Skin epidermis (tissue), 12 donors: ENCODE data around the gene CNTN2.

Source experiments
- H3K27ac ChIP-seq, 21 experiments: fragments of 200-600 bp; sonication (generic) in 11 of 21; one replicate each; pipeline ENCODE4 v1.5.0; 2020; ENCODE audit warnings: mild to moderate bottlenecking in 3 of 21, inconsistent platforms in 2 of 21, moderate library complexity in 2 of 21
- H3K4me3 ChIP-seq, 7 experiments: fragments of 200-600 bp; sonication (generic) in 2 of 7; one replicate each; pipeline ENCODE4 v1.5.0; 2020; ENCODE audit warnings: inconsistent platforms in 2 of 7, mild to moderate bottlenecking in 2 of 7, moderate library complexity in 1 of 7

The CNTN2 gene

DNA sequence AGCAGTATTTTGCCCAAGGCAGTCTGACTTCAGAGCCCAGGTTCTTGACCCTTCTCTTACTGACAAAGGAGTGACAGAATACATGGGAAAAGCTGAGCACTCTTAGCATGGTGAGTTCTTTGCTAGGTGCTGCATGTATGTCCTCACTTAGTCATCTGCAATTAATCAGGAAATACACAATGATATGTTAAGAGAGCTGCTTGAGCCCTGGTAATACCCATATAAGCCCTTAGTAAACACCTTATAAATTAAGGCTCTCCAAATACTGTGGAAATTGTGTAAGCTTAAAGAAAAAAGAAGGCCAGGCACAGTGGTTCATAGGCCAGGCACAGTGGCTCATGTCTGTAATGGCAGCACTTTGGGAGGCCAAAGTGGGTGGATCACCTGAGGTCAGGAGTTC, 55.2 kb downstream of the CNTN2 start:
- Histone ChIP-seq H3K4me3 (no peak overlapping the region), H3K27ac (no peak overlapping the region)

DNA sequence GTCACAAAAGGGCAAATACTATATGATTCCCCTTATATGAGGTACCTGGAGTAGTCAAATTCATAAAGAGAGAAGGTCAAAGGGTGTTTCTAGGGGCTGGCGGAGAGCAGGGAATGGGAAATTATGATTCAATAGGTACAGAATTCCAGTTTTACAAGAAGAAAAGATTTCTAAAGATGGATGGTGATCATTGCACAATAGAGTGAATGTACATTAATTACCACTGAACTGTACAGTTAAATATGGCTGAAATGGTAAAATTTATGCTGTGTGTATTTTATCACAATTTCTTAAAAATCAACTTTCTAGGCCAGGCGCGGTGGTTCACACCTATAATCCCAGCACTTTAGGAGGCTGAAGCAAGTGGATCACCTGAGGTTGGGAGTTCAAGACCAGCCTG, 59.4 kb downstream of the CNTN2 start:
- Histone ChIP-seq H3K4me3 (no peak overlapping the region), H3K27ac (no peak overlapping the region)

DNA sequence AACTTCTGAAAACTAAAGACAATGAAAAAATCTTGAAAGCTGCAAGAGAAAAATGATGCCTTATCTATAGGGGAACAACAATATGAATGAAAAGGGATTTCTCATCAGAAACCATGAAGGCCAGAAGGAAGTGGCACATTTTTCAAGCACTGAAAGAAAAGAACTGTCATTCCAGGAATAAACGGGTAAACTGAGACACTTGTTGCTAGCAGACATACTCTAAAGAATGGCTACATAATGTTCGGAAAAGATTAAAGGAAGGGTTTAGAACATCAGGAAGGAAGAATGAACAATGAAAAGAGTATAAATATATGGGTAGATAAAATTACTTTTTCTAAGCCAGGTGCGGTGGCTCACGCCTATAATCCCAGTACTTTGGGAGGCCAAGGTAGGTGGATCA, 64.3 kb downstream of the CNTN2 start:
- H3K27ac ChIP-seq: no peak overlapping the region
- H3K4me3 ChIP-seq: no peak overlapping the region

GRCh38 chr1:205108464-205108863, 65.5 kb downstream of the CNTN2 start:
- Histone ChIP-seq H3K27ac (no peak overlapping the region), H3K4me3 (no peak overlapping the region)

DNA sequence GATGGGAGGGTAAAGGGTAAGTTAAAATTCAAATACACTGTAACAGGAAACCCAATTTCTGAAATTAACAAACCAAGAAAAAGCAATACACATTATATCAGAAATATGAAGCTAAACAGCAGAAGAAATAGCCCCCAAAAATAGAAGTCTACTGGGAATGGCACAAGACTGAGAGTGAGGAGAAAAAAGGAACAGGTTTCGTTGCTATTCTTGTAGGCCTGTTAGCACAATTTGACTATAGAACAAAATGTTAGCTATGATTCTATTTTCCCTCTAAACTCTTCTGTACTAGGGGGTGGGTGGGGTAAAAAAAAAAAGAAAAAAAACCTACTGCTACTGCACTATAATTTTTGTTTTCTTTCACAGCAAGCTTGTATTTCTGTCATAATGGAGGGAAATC, 66.3 kb downstream of the CNTN2 start:
- H3K4me3 ChIP-seq: no peak overlapping the region
- H3K27ac ChIP-seq: no peak overlapping the region

GRCh38 chr1:205109711-205110110, 66.7 kb downstream of the CNTN2 start:
- Histone ChIP-seq H3K4me3 (no peak overlapping the region), H3K27ac (no peak overlapping the region)

GRCh38 chr1:205111354-205111753, 68.3 kb downstream of the CNTN2 start:
- Histone ChIP-seq H3K4me3 (no peak overlapping the region), H3K27ac (no peak overlapping the region)

DNA sequence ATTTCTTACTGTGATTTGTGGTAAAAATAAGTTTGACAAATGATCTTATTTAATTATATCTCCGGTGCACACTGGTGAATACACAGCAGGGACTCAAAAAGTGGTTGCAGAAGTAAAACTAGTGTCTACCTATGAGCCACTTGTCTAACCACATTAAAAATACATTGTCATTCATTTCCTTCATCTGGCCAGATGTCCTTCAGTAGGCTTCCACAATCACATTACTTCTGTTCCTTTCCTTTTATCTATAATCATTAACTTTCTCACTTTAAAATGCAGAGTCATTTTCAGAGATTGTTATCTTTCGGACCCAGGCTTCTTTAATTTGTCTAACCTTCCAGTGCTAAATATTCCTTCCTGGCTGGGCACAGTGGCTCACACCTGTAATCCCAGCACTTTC, 75.7 kb downstream of the CNTN2 start:
- no peak overlapping the region for H3K27ac ChIP-seq
- H3K4me3 ChIP-seq: no peak overlapping the region

DNA sequence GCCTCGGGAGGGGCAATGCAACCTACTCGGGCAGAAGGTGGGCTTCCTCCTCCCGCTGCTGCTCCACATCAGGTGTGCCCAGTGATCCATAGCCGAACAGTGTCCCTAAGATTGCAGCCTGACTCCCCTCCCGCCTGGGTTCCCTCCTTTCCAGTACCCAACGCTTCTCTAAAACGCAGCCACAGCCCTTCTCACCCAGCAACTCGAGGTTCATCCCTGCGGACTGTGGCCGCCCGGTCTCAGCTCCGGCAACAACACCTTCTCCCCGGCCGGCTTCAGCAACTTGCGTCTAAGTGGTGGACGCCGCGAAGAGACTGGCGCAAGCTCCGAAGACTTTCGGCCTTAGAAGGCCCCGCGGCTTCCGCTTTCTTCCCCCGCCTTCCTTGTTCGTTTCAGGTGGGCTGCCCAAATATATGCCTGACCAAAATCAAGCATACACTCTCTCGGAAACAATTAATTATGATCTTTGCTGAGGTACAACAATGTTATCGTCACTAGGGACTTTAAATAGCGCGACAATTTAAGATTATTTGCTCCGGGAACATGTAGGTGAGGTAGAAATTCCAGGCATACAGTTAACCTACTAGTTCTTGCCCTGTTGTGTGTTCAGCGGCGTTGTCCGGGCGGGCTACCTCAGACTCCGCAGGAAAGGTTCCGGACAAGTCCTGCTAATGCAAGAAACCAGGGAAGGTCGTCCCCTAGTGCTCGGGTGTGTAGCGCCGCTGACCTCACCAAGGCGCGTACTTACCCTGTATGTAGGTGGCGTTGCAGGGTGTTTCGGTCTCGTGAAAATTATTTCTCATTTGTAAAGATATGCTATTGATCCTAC, 78.9 kb downstream of the CNTN2 start, which contains the start of gene RBBP5:
TSS of gene RBBP5 (minus strand) at position 319 of the 829 bp plus-strand sequence. CDS start at position 214, 105 bp downstream.
- Histone ChIP-seq H3K27ac (peak within 1 kb of the TSS; percentile 23 to 98 (median 94)), H3K4me3 (peak within 1 kb of the TSS; percentile 60 to 96 (median 81))

GRCh38 chr1:205122489-205122882, 79.5 kb downstream of the CNTN2 start:
- peak overlapping the region in 20 of 21 experiments; percentile 83 to 98 (median 94) for H3K27ac ChIP-seq
- peak overlapping the region; percentile 60 to 96 (median 81) for H3K4me3 ChIP-seq

DNA sequence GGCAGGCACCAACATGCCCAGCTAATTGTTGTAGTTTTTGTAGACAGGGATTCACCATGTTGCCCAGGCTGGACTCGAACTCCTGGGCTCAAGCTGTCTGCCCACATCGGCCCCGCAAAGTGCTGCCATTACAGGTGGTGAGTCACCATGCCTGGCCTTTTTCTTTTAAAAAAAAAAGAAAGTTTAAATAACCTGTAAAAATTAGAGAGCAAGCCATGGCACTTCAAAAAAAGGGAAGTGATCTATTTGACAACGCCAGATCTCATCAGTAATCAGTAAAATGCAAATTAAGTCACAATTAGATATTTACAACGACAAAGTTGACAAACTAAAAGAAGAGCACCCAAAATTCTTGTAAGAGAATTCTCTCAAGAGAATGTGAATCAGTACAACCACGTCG, 81.7 kb downstream of the CNTN2 start:
- H3K27ac ChIP-seq: no peak overlapping the region

DNA sequence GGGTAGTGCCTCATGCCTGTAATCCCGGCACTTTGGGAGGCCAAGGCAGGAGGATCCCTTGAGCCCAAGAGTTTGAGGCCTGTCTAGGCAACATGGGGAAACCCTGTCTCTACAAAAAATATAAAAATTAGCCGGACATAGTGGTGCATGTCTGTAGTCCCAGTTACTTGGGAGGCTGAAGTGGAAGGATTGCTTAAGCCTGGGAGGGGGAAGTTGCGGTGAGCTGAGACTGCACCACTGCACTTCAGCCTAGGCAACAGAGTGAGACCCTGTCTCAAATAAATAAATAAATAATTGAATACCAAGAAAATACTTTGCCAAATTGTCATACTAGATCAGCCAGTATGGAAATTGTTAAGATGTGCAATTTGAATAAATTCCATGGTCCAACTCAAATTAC, 84.6 kb downstream of the CNTN2 start:
- Histone ChIP-seq H3K27ac (no peak overlapping the region), H3K4me3 (no peak overlapping the region)

More for the DNA sequence above, 81.7 kb downstream of the CNTN2 start:
- no peak overlapping the region for H3K4me3 ChIP-seq
